A673 (cell line): ENCODE measurements around the gene MLC1. TPM values are rescaled to one million over a fixed set of nuclear protein-coding genes. Genes with fewer than 3 reads are reported as not detected.

Experiments
- BruUV-seq: library from RNA; stranded (reverse); fragments of 400-500 nt; replicated peaks from 2 replicates; lab custom pipeline; 2021; lab: Mats Ljungman, UMichigan
- CTCF ChIA-PET: fragments of 300-600 bp; sonication (Branson Sonifier 250); formaldehyde crosslinking; loops from one replicate; lab custom pipeline; 2022; ENCODE audit warnings: antibody characterized with exemption; lab: Charles Lee
- POLR2A ChIA-PET: fragments of 300-600 bp; sonication (Branson Sonifier 250); formaldehyde crosslinking; loops from one replicate; lab custom pipeline; 2022; ENCODE audit warnings: antibody characterized with exemption; ENCODE audit not compliant: low non-redundant PET; lab: Charles Lee
- DNase-seq: peaks from one replicate; pipeline ENCODE4 v3.0.0-alpha.2; 2015; ENCODE audit warnings: low spot score
- H3K27ac ChIP-seq: fragments of 200-600 bp; sonication (generic); 2 replicates; pipeline ENCODE4 v1.5.1; 2016; ENCODE audit warnings: mixed run types, low read depth, mild to moderate bottlenecking, mixed read lengths, antibody characterized with exemption, low read length; ENCODE audit not compliant: poor library complexity, severe bottlenecking
- H3K27me3 ChIP-seq: fragments of 200-600 bp; sonication (generic); replicated peaks from 2 replicates; pipeline ENCODE4 v1.6.1; 2017; ENCODE audit warnings: mixed run types, low read depth, mild to moderate bottlenecking, mixed read lengths, antibody characterized with exemption, low read length; ENCODE audit not compliant: insufficient read depth, poor library complexity
- H3K36me3 ChIP-seq: fragments of 200-600 bp; sonication (generic); 2 replicates; pipeline ENCODE4 v1.6.1; 2016; ENCODE audit warnings: mixed run types, mild to moderate bottlenecking, mixed read lengths, antibody characterized with exemption, low read length; ENCODE audit not compliant: insufficient read depth, poor library complexity, severe bottlenecking
- H3K4me1 ChIP-seq: fragments of 200-600 bp; sonication (generic); 2 replicates; pipeline ENCODE4 v1.6.1; 2017; ENCODE audit warnings: mixed run types, mild to moderate bottlenecking, mixed read lengths, antibody characterized with exemption, low read length; ENCODE audit not compliant: insufficient read depth, poor library complexity, severe bottlenecking
- H3K4me3 ChIP-seq: fragments of 200-600 bp; sonication (generic); 2 replicates; pipeline ENCODE4 v1.5.1; 2016; ENCODE audit warnings: low read depth, mixed run types, mild to moderate bottlenecking, mixed read lengths, low read length; ENCODE audit not compliant: poor library complexity, severe bottlenecking
- H3K9me3 ChIP-seq: fragments of 200-600 bp; sonication (generic); 2 replicates; pipeline ENCODE4 v1.6.1; 2016; ENCODE audit warnings: mixed run types, low read depth, mild to moderate bottlenecking, mixed read lengths, antibody characterized with exemption, low read length; ENCODE audit not compliant: poor library complexity, severe bottlenecking
- EZH2 ChIP-seq: fragments of 200-600 bp; sonication (generic); IDR thresholded peaks from 2 replicates; pipeline ENCODE4 v1.6.1; 2017; ENCODE audit warnings: borderline replicate concordance, low read depth, mild to moderate bottlenecking, mixed read lengths, antibody characterized with exemption, low read length; ENCODE audit not compliant: poor library complexity, severe bottlenecking
- intact Hi-C: fragments of 100-400 bp; cut with micrococcal nuclease; formaldehyde crosslinking; loops from one replicate; pipeline ENCODE4 v1.10.0; 2022; ENCODE audit not compliant: unreplicated experiment
- total RNA-seq: library from RNA; stranded (reverse); gene quantifications from 2 replicates; pipeline ENCODE4 v1.2.3, GENCODE V29; 2021
- TF ChIP-seq, protein P1 (sequence below): fragments of 300-800, 200-600 bp; sonication (generic); conservative IDR thresholded peaks from 2 replicates; pipeline ENCODE4 v1.5.1; 2017; ENCODE audit warnings: low read depth, mild to moderate bottlenecking, antibody characterized with exemption, low read length, moderate library complexity, mixed read lengths

Gene MLC1
- total RNA-seq, 1 experiment from 2014 or later = 0.75 TPM

DNA sequence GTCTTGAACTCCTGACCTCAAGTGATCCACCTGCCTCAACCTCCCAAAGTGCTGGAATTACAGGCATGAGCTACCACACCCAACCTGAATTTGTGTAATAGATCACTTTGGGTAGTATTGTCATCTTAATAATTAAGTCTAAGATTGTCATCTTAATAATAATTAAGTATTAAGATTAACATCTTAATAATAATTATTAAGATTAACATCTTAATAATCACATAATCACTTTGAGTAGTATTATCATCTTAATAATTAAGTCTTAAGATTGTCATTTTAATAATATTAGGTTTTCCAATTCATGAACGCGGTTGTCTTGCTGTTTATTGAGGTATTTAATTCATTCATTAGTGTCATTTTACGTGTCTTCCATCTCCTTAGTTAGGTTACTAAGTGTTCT lies 12.8 kb upstream of the MLC1 start:
- no peak for DNase-seq
- no peak overlapping the region for H3K4me3 ChIP-seq
- H3K36me3 ChIP-seq = no peaks in the 10 kb centered on the region
- intact Hi-C loops = no loop called here
- ChIA-PET POLR2A (no interaction called here), CTCF (no interaction called here)
- TF ChIP-seq, protein P1, sequence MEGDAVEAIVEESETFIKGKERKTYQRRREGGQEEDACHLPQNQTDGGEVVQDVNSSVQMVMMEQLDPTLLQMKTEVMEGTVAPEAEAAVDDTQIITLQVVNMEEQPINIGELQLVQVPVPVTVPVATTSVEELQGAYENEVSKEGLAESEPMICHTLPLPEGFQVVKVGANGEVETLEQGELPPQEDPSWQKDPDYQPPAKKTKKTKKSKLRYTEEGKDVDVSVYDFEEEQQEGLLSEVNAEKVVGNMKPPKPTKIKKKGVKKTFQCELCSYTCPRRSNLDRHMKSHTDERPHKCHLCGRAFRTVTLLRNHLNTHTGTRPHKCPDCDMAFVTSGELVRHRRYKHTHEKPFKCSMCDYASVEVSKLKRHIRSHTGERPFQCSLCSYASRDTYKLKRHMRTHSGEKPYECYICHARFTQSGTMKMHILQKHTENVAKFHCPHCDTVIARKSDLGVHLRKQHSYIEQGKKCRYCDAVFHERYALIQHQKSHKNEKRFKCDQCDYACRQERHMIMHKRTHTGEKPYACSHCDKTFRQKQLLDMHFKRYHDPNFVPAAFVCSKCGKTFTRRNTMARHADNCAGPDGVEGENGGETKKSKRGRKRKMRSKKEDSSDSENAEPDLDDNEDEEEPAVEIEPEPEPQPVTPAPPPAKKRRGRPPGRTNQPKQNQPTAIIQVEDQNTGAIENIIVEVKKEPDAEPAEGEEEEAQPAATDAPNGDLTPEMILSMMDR = no peak
- TF ChIP-seq EZH2 = no peak
- no TSS peak for BruUV-seq
- H3K27ac ChIP-seq = no peak overlapping the region
- H3K27me3 ChIP-seq = no peaks in the 10 kb centered on the region
- no peaks in the 10 kb centered on the region for H3K4me1 ChIP-seq
- H3K9me3 ChIP-seq = no peaks in the 10 kb centered on the region

- CTCF ChIA-PET = no interaction called here
These were observed 7.1 kb upstream of the MLC1 start for GRCh38 chr22:50092342-50092741.

GRCh38 chr22:50091092-50091768 lies 6.0 kb upstream of the MLC1 start:
- no peak overlapping the region for H3K27ac ChIP-seq
- H3K36me3 ChIP-seq = no peaks in the 10 kb centered on the region
- TF ChIP-seq EZH2 = no peak
- TF ChIP-seq, protein P1 = no peak
- no peaks in the 10 kb centered on the region for H3K9me3 ChIP-seq
- CTCF ChIA-PET = no interaction called here
- no peak overlapping the region for H3K4me3 ChIP-seq
- H3K4me1 ChIP-seq = no peaks in the 10 kb centered on the region
- POLR2A ChIA-PET = no interaction called here
- BruUV-seq = no TSS peak
- DNase-seq = no peak
- intact Hi-C loops = no loop called here
- H3K27me3 ChIP-seq = no peaks in the 10 kb centered on the region

More at GRCh38 chr22:50092342-50092741, 7.1 kb upstream of the MLC1 start:
- no peak for DNase-seq
- POLR2A ChIA-PET = no interaction called here
- Histone ChIP-seq H3K36me3 (no peaks in the 10 kb centered on the region), H3K9me3 (no peaks in the 10 kb centered on the region), H3K4me1 (no peaks in the 10 kb centered on the region), H3K27me3 (no peaks in the 10 kb centered on the region), H3K4me3 (no peak overlapping the region), H3K27ac (no peak overlapping the region)
- intact Hi-C loops = no loop called here
- TF ChIP-seq EZH2 = no peak
- TF ChIP-seq, protein P1 = no peak
- no TSS peak for BruUV-seq
